HG03108 (cell line): Measurements from ENCODE around the gene KIF26B.

Experiments used
- ATAC-seq: cut with Tn5 transposase; IDR thresholded peaks from one replicate; pipeline ENCODE4 v1.9.1; 2021; ENCODE audit warnings: moderate library complexity; ENCODE audit not compliant: unreplicated experiment

KIF26B gene

DNA sequence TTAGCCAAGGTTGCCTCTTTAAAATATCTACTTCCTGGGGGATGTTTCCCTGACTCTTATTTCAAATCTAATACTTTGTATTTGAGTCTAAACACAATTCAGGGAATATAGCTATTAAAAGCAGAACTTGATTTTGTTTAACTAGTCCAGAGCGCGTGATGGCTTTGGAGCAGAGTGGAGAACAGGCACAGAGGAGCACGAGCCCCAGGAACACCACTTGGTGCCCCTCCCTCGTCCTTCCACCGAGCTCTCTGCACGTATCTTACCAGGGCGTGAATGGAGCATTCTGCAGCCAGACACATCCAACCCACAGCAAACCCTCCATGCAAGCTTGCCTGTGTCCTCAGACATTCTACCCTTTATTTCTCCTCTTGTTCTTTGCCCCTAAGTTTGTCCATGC is 14.1 kb downstream of the KIF26B start:
- ATAC-seq = no peak

GRCh38 chr1:245169376-245169775 is 14.6 kb downstream of the KIF26B start:
- ATAC-seq = no peak

DNA sequence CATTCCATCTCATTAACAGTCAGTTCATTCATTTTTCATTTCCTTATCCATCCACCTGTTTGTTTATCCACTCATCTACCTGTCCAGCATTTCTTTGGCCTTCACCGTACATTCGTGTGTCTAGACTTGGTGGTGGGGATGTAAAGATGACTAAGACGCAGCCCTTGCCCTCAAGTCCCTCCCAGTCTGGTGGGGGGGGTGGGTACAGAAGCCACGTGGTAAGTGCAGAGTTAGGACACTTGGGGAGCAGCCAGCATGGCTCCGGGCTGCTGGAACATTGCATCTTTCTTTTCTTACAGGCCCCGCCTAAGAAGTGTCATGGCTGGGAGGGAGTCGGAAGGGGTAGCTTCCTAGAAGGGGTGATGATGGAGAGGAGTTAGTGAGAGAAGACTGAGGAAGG is 17.2 kb downstream of the KIF26B start:
- no peak for ATAC-seq

DNA sequence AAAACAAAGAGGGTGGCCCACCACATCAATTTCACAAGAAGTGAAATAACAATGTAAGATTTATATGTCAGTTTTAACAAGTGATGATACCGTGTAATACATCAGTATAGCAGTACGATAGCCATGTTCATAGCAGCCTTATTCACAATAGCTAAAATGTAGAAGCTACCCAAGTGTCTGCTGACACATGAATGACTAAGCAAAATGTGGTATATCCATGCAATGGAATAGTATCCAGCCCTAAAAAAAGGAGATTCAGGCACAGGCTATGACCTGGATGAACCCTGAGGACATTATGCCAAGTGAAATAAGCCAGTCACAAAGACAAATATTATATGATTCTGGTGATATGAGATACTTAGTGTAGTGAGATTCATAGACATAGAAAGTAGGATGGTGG is 18.0 kb downstream of the KIF26B start:
- no peak for ATAC-seq

- no peak for ATAC-seq
Observed at GRCh38 chr1:245173446-245174211, 18.8 kb downstream of the KIF26B start.

DNA sequence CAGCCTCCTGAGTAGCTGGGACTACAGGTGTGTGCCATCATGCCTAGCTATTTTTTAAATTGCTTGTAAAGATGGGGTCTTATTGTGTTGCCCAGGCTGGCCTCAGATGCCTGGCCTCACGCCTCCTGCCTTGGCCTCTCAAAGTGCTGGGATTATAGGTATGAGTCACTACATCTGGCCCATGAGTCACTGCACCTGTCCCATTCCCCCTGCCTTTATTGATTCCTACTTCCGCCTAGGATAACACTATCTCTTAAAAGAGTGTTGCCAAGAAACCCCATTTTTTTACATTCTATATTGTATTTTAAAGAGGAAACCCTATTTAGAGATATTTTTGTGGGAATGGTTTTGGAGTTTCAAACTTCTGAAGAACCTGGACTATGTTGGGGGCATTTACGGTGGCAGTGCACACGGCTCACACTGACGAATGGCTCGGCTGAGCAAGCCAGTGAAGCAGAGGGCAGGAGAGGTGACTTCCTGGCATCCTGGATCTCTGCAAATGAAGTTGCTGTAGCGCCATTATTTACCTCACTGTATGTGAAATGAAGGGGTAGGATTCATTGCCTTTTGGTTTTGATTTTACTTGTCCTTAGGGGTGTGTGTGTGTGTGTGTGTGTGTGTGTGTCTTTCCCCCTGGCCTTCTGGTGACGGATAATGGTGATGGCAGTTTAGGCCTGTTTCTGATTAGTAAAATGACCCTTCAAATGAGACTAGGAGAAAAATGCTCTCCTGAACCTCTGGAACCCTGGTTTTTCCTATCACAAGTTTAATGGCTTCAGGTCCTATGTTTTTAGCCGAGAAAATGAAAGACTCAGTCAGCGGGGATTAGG is 22.5 kb downstream of the KIF26B start:
- no peak for ATAC-seq

- no peak for ATAC-seq
Observed at GRCh38 chr1:245179706-245180105, 24.9 kb downstream of the KIF26B start.

- ATAC-seq = no peak
Observed at GRCh38 chr1:245180496-245181157, 25.8 kb downstream of the KIF26B start.

DNA sequence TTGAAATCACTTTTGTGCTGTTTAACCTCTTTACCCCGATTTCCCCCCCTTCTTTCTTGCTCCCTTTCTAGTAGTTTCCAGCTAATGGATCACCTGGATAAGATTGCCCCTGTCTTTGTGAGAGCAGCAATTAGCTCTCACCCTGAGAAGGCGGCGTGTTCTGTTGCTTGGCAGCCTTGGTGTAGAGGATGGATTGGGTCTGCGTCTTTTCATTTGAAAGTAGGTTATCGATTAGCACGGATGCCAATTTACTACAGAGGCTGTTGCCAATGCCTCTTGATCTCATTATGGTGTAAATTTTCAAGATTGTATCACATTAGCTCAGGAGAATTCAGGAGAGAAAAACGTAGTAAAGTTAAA is 26.4 kb downstream of the KIF26B start:
- ATAC-seq = no peak

- no peak for ATAC-seq
Observed at GRCh38 chr1:245182028-245182427, 27.2 kb downstream of the KIF26B start.

DNA sequence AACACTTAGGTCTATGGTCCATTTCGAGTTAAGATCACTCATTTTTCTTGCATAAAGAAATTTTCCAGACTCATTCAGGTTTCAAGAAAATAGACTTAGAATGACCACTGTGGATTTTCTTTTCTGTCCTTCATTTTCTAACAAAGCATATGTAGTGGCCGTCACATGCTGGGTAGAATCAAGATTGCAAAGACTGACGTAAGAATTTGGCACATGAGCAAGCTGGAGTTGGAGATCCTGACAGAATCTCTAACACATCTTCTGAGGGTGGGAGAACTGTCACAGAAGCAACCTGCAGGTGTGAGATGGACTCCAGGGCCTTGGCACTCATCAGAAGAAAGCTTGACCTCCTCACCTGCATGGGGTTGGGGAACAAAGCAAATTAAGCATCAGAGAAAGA is 28.6 kb downstream of the KIF26B start:
- no peak for ATAC-seq

GRCh38 chr1:245184779-245185178 is 30.0 kb downstream of the KIF26B start:
- ATAC-seq = no peak

- no peak for ATAC-seq
Observed at GRCh38 chr1:245188403-245188802, 33.6 kb downstream of the KIF26B start.

DNA sequence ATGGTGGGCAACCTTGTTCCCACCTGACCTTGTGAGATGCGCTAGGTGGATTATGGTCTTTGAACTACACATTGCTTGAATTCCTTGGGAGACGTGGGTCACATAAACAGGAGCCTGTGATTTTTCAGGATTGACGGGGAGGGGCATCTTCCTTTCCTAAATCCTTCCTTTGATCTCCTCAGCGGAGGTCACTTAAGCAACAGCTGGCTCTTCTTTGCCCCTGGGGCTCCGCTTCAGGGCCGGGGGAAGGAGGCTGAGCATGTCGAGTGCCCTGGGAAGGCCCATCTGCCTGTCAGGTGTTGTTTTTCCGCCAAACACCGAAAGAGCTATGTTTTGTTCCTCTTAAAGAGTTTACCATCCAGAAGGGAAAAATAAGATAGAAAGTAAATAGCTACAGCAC is 40.6 kb downstream of the KIF26B start:
- ATAC-seq = no peak

- no peak for ATAC-seq
Observed at GRCh38 chr1:245197121-245197520, 42.3 kb downstream of the KIF26B start.

GRCh38 chr1:245197911-245198379 is 43.2 kb downstream of the KIF26B start:
- ATAC-seq = no peak

GRCh38 chr1:245198748-245199516 is 44.1 kb downstream of the KIF26B start:
- ATAC-seq = no peak

DNA sequence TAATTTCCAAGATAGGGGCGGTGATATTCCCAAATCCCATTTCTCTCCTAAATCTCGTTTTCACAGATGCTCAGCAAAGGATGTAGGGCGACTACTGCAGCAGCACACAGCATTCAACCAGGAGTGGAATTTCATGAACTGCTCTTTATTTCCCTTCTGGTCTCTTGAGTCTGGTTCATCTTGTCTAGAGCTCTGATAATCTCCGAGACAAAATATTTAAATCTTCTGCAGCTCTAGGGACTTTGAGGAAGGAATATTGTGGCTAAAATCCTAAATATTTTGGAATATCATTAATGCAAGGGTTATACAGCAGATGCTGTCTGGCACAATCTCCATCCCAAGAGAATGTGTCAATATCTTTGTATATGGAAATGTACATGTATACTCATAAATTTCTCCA is 45.4 kb downstream of the KIF26B start:
- no peak for ATAC-seq

DNA sequence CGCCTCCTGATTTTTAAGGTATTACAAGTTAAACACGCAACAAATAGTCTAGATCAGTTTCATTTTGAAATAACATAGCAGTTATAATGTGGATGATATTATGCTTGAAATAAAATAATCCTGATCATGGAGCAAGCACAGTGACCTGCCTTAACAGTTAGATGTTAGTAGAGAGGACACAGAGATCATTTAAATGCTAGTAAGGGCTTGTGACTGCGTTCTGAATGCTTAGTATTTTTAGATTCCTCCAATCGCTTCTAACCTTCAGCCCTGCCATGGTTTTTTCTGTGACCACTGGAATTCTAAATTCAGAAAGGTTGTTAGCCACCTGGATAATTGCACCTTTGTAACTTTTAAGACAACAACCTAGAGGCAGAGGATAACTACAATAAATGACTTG is 46.4 kb downstream of the KIF26B start:
- ATAC-seq = no peak

DNA sequence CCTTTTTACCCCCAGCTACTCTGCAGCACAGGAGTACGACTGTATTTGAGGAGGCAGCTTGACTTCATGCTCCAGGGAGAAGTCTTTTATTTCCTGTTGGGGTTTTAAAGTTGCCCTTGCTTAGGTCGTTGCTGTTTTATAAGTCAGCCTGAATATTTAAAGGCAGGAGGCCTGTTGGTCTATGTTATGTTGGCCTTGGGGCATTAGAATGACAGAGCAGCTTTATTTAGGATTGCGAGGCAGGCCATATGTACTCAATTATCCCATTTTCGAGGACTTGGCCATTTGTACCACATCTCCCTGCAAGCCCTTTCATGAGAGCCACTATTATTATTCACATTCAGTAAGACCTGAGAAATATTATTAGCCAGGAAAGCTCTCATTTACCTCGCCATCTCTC is 47.0 kb downstream of the KIF26B start:
- no peak for ATAC-seq

DNA sequence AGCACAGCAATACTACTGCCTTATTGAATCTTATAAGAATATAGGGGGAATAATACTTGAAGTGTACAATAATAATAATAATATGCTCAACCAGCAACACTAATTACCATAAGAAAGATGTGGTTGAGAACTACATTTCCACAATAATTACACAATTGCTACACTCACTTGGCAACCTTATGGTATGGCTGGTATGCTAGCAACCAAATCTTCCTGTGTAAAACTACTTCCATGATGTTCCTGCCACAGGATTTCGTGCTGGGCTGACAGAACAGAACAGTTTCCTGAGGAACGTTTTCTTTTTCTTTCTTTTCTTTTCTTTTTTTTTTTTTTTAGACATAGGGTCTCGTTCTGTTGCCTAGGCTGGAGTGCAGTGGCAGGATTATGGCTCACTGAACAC is 50.6 kb downstream of the KIF26B start:
- no peak for ATAC-seq
